Left hindlimb (tissue), 1 donor: ENCODE results near the gene CALHM4.
A peak's percentile ranks its signal among the peaks of the same experiment; 100 is the strongest.

Source experiments
- DNase-seq: peaks from one replicate; pipeline ENCODE4 v3.0.0-alpha.2; 2018

The CALHM4 gene

GRCh38 chr6:116553451-116553850 lies at the start of gene CALHM4:
TSS of gene CALHM4 (plus strand) at chr6:116553751. CDS start at chr6:116553794, 43 bp downstream.
- DNase-seq = no peak

GRCh38 chr6:116507324-116507723 lies 46.2 kb upstream of the CALHM4 start:
- no peak for DNase-seq

GRCh38 chr6:116508527-116508926 lies 45.0 kb upstream of the CALHM4 start:
- DNase-seq = no peak

- DNase-seq = peak; percentile 27
These were observed 42.0 kb upstream of the CALHM4 start, which contains the start of gene CALHM5 for GRCh38 chr6:116511424-116512110. TSS of gene CALHM5 (plus strand) at chr6:116511639. CDS start at chr6:116511697, 58 bp downstream.

GRCh38 chr6:116512111-116512559 lies 41.4 kb upstream of the CALHM4 start:
- no peak for DNase-seq

- no peak for DNase-seq
These were observed 40.8 kb upstream of the CALHM4 start for GRCh38 chr6:116512734-116513133.

GRCh38 chr6:116513224-116513875 lies 40.2 kb upstream of the CALHM4 start:
- no peak for DNase-seq

- no peak for DNase-seq
These were observed 39.4 kb upstream of the CALHM4 start for GRCh38 chr6:116514111-116514510.

- no peak for DNase-seq
These were observed 38.4 kb upstream of the CALHM4 start for GRCh38 chr6:116515141-116515540.

GRCh38 chr6:116518621-116519368 lies 34.8 kb upstream of the CALHM4 start:
- no peak for DNase-seq

- DNase-seq = no peak
These were observed 30.7 kb upstream of the CALHM4 start for GRCh38 chr6:116522896-116523295.

- DNase-seq = no peak
These were observed 29.3 kb upstream of the CALHM4 start for GRCh38 chr6:116524236-116524635.

- DNase-seq = no peak
These were observed 25.4 kb upstream of the CALHM4 start for GRCh38 chr6:116528133-116528532.

- DNase-seq = no peak
These were observed 24.8 kb upstream of the CALHM4 start for GRCh38 chr6:116528780-116529179.

- DNase-seq = no peak
These were observed 23.9 kb upstream of the CALHM4 start for GRCh38 chr6:116529466-116530290.

- no peak for DNase-seq
These were observed 23.1 kb upstream of the CALHM4 start for GRCh38 chr6:116530436-116530835.

- peak; percentile 47 for DNase-seq
These were observed 21.6 kb upstream of the CALHM4 start for GRCh38 chr6:116531675-116532570.

- DNase-seq = no peak
These were observed 20.2 kb upstream of the CALHM4 start for GRCh38 chr6:116533233-116533957.

GRCh38 chr6:116535109-116535508 lies 18.4 kb upstream of the CALHM4 start:
- DNase-seq = no peak

- no peak for DNase-seq
These were observed 17.3 kb upstream of the CALHM4 start for GRCh38 chr6:116536216-116536621.

GRCh38 chr6:116542426-116542825 lies 11.1 kb upstream of the CALHM4 start:
- DNase-seq = no peak
